Endodermal cell (in vitro differentiated cells): Measurements from ENCODE around the gene CITED2. TPM values are rescaled to one million over a fixed set of nuclear protein-coding genes. Genes with fewer than 3 reads are reported as not detected.

ENCODE experiments used
- DNase-seq: peaks from one replicate; pipeline ENCODE4 v3.0.0-alpha.2; 2017
- H3K27ac ChIP-seq: 2 replicates; pipeline ENCODE4 v1.5.1; 2013; ENCODE audit warnings: mild to moderate bottlenecking, low read depth, low read length, moderate library complexity
- H3K27me3 ChIP-seq: 2 replicates; pipeline ENCODE4 v1.6.1; 2013; ENCODE audit warnings: mild to moderate bottlenecking, low read length, moderate library complexity; ENCODE audit not compliant: insufficient read depth, control insufficient read depth, poor library complexity, severe bottlenecking
- H3K36me3 ChIP-seq: 2 replicates; pipeline ENCODE4 v1.7.0; 2013; ENCODE audit warnings: mild to moderate bottlenecking, low read length, moderate library complexity; ENCODE audit not compliant: control insufficient read depth, insufficient read depth
- H3K4me1 ChIP-seq: one replicate; pipeline ENCODE4 v1.7.0; 2013; ENCODE audit warnings: low read length; ENCODE audit not compliant: control insufficient read depth, insufficient read depth
- H3K4me3 ChIP-seq: 2 replicates; pipeline ENCODE4 v1.5.1; 2013; ENCODE audit warnings: mild to moderate bottlenecking, low read length, moderate library complexity
- H3K9ac ChIP-seq: 2 replicates; pipeline ENCODE4 v1.6.1; 2013; ENCODE audit warnings: mild to moderate bottlenecking, low read length, moderate library complexity; ENCODE audit not compliant: poor library complexity, severe bottlenecking; ENCODE audit errors: extremely low read depth
- H3K9me3 ChIP-seq: 2 replicates; pipeline ENCODE4 v1.6.1; 2013; ENCODE audit warnings: mild to moderate bottlenecking, low read length, moderate library complexity; ENCODE audit not compliant: control insufficient read depth
- H3K27ac Mint-ChIP-seq: 2 replicates; pipeline ENCODE4 v1.8.0; 2020; ENCODE audit warnings: mixed read lengths
- H3K27me3 Mint-ChIP-seq: 2 replicates; pipeline ENCODE4 v1.8.0; 2021; ENCODE audit warnings: mild to moderate bottlenecking, mixed read lengths; ENCODE audit not compliant: insufficient read depth
- H3K36me3 Mint-ChIP-seq: 2 replicates; pipeline ENCODE4 v1.8.0; 2020; ENCODE audit warnings: low read depth, mixed read lengths
- H3K4me1 Mint-ChIP-seq: 2 replicates; pipeline ENCODE4 v1.8.0; 2020; ENCODE audit warnings: mixed read lengths
- H3K4me3 Mint-ChIP-seq: 2 replicates; pipeline ENCODE4 v1.8.0; 2020; ENCODE audit warnings: mild to moderate bottlenecking, moderate library complexity, mixed read lengths
- H3K9me3 Mint-ChIP-seq: 2 replicates; pipeline ENCODE4 v1.8.0; 2020; ENCODE audit warnings: mild to moderate bottlenecking, mixed read lengths
- CTCF ChIP-seq: fragments of 200-600 bp; sonication (generic); conservative IDR thresholded peaks from 2 replicates; pipeline ENCODE4 v1.5.0; 2021; ENCODE audit warnings: antibody characterized with exemption, mild to moderate bottlenecking
- WGBS, 2 experiments: methylation state at CpG; one replicate each; pipeline versions ENCODE4 v1.1.5 to v1.1.7; 2013; ENCODE audit warnings: missing lambda C conversion rate in 2 of 2, mixed read lengths in 1 of 2; ENCODE audit not compliant: insufficient coverage in 1 of 2, insufficient read length in 1 of 2; 5-methylcytosine and 5-hydroxymethylcytosine counted together
- total RNA-seq, 2 donors: library from RNA; stranded (reverse); fragmentation: NEBNext Ultra II Directional in 1 of 2; extraction: Animal tissue kit (Norgen Biotek cat#: 25700) in 1 of 2; gene quantifications; 2 replicates in 1 of 2; 3 replicates in 1 of 2; pipeline ENCODE4 v1.2.1, GENCODE V29; 2021

Gene CITED2
- total RNA-seq, 2 donors from 2014 or later: 80.2 to 118 TPM

GRCh38 chr6:139376017-139376330 is 1.5 kb upstream of the CITED2 start:
- no peaks in the 10 kb centered on the region for H3K27me3 ChIP-seq
- peak overlapping the region; percentile 97 for H3K4me3 ChIP-seq
- peaks cover 19% of the 10 kb centered on the region for H3K36me3 Mint-ChIP-seq
- TF ChIP-seq CTCF: no peak
- peaks cover 16% of the 10 kb centered on the region for H3K4me1 ChIP-seq
- H3K4me3 Mint-ChIP-seq: peak overlapping the region; percentile 100
- 5 to 7% methylated on average over 5 to 11 of the region's 11 CpGs for WGBS, 2 experiments
- H3K9ac ChIP-seq: peak overlapping the region; percentile 95
- H3K27ac Mint-ChIP-seq: peak overlapping the region; percentile 96
- no peak for DNase-seq
- peaks cover 7% of the 10 kb centered on the region for H3K27me3 Mint-ChIP-seq
- peaks cover 31% of the 10 kb centered on the region for H3K4me1 Mint-ChIP-seq
- H3K9me3 ChIP-seq: no peaks in the 10 kb centered on the region
- no peaks in the 10 kb centered on the region for H3K9me3 Mint-ChIP-seq
- peak overlapping the region; percentile 97 for H3K27ac ChIP-seq
- H3K36me3 ChIP-seq: peaks cover 22% of the 10 kb centered on the region

- H3K36me3 Mint-ChIP-seq: peaks cover 19% of the 10 kb centered on the region
- Histone ChIP-seq H3K27me3 (no peaks in the 10 kb centered on the region), H3K9ac (peak overlapping the region; percentile 95), H3K4me1 (peaks cover 16% of the 10 kb centered on the region), H3K27ac (peak overlapping the region; percentile 97), H3K9me3 (no peaks in the 10 kb centered on the region), H3K36me3 (peaks cover 22% of the 10 kb centered on the region), H3K4me3 (peak overlapping the region; percentile 97)
- H3K4me1 Mint-ChIP-seq: peaks cover 32% of the 10 kb centered on the region
- H3K9me3 Mint-ChIP-seq: no peaks in the 10 kb centered on the region
- WGBS, 2 experiments: 0% methylated on average over 26 to 44 of the region's 44 CpGs
- peaks cover 7% of the 10 kb centered on the region for H3K27me3 Mint-ChIP-seq
- H3K27ac Mint-ChIP-seq: peak overlapping the region; percentile 96
- peak; percentile 96 for DNase-seq
- H3K4me3 Mint-ChIP-seq: peak overlapping the region; percentile 100
- TF ChIP-seq CTCF: no peak
These were observed 973 bp upstream of the CITED2 start for GRCh38 chr6:139375226-139376016.

- H3K4me1 ChIP-seq: peaks cover 20% of the 10 kb centered on the region
- no peak for DNase-seq
- peak overlapping the region; percentile 97 for H3K27ac ChIP-seq
- H3K36me3 ChIP-seq: peaks cover 22% of the 10 kb centered on the region
- peaks cover 19% of the 10 kb centered on the region for H3K36me3 Mint-ChIP-seq
- peak overlapping the region; percentile 99 for H3K27ac Mint-ChIP-seq
- peaks cover 7% of the 10 kb centered on the region for H3K27me3 Mint-ChIP-seq
- H3K27me3 ChIP-seq: no peaks in the 10 kb centered on the region
- peak overlapping the region; percentile 100 for H3K4me3 Mint-ChIP-seq
- peak overlapping the region; percentile 97 for H3K4me3 ChIP-seq
- 0% methylated on average over 7 to 25 of the region's 25 CpGs for WGBS, 2 experiments
- TF ChIP-seq CTCF: no peak
- peaks cover 39% of the 10 kb centered on the region for H3K4me1 Mint-ChIP-seq
- H3K9ac ChIP-seq: peak overlapping the region; percentile 95
- no peaks in the 10 kb centered on the region for H3K9me3 Mint-ChIP-seq
- no peaks in the 10 kb centered on the region for H3K9me3 ChIP-seq
These were observed 506 bp downstream of the CITED2 start for GRCh38 chr6:139373928-139374356.
